Esophagus muscularis mucosa (tissue), 4 donors: ENCODE results near the gene TRAPPC4. TPM values are rescaled to one million over a fixed set of nuclear protein-coding genes. Genes with fewer than 3 reads are reported as not detected.

Experiments used
- DNase-seq: peaks from one replicate; pipeline ENCODE4 v3.0.0-alpha.2; 2017; ENCODE audit errors: extremely low spot score
- H3K27ac ChIP-seq, 4 donors: fragments of 200-600 bp; sonication (generic); replicated peaks in 1 of 4; 1 replicate in 3 of 4; 2 replicates in 1 of 4; pipeline ENCODE4 v1.5.1; 2016 to 2019; ENCODE audit warnings: mild to moderate bottlenecking in 1 of 4
- H3K27me3 ChIP-seq, 4 donors: fragments of 200-600 bp; sonication (generic); one replicate each; pipeline versions ENCODE4 v1.5.1 to v1.6.0; 2016 to 2019
- H3K36me3 ChIP-seq, 4 donors: fragments of 200-600 bp; sonication (generic); one replicate each; pipeline ENCODE4 v1.5.1; 2016 to 2019
- H3K4me1 ChIP-seq, 4 donors: fragments of 200-600 bp; sonication (generic); one replicate each; pipeline ENCODE4 v1.5.1; 2016 to 2019
- H3K4me3 ChIP-seq, 4 donors: fragments of 200-600 bp; sonication (generic); 1 replicate in 2 of 4; 2 replicates in 2 of 4; pipeline ENCODE4 v1.5.1; 2016 to 2019; ENCODE audit warnings: mild to moderate bottlenecking in 4 of 4, moderate library complexity in 1 of 4
- H3K9me3 ChIP-seq, 4 donors: fragments of 200-600 bp; sonication (generic); 1 replicate in 3 of 4; 2 replicates in 1 of 4; pipeline ENCODE4 v1.5.1; 2016 to 2019
- CTCF ChIP-seq, 3 experiments: fragments of 200-600 bp in 2 of 3; fragments of 450-650 bp in 1 of 3; sonication (generic) in 2 of 3; IDR thresholded peaks; one replicate each; pipeline ENCODE4 v1.5.1; 2017 to 2019; ENCODE audit warnings: antibody characterized with exemption in 3 of 3, mild to moderate bottlenecking in 2 of 3, moderate library complexity in 1 of 3
- EP300 ChIP-seq: sonication (generic); formaldehyde crosslinking; IDR thresholded peaks from one replicate; pipeline ENCODE4 v1.6.1; 2017; ENCODE audit warnings: antibody characterized with exemption
- POLR2A ChIP-seq: fragments of 450-650 bp; IDR thresholded peaks from one replicate; pipeline ENCODE4 v1.6.1; 2017; ENCODE audit warnings: antibody characterized with exemption, moderate library complexity, mild to moderate bottlenecking, low read depth
- POLR2AphosphoS5 ChIP-seq, 2 donors: sonication (generic); formaldehyde crosslinking; IDR thresholded peaks; one replicate each; pipeline ENCODE4 v1.6.1; 2017; ENCODE audit warnings: antibody characterized with exemption in 2 of 2
- WGBS: methylation state at CpG from one replicate; pipeline ENCODE4 v1.1.5; 2018; 5-methylcytosine and 5-hydroxymethylcytosine counted together
- intact Hi-C: fragments of 100-400 bp; cut with DNase I; formaldehyde crosslinking; loops from one replicate; pipeline ENCODE4 v1.15.1; 2023
- total RNA-seq, 4 donors: library from RNA; depleted of rRNA; stranded (reverse); fragments of >200 nt; gene quantifications; one replicate each; pipeline versions ENCODE4 v1.1.0 to v1.2.1, GENCODE V29; 2016

TRAPPC4 gene
- total RNA-seq, 4 donors from 2014 or later = 38.2 to 47.2 (median 42.4) TPM

GRCh38 chr11:119000906-119001305 is 17.7 kb upstream of the TRAPPC4 start:
- Histone ChIP-seq H3K36me3 (peaks cover 35 to 68% (median 61%) of the 10 kb centered on the region in 4 donors), H3K9me3 (no peaks in the 10 kb centered on the region), H3K27me3 (no peaks in the 10 kb centered on the region), H3K4me3 (no peak overlapping the region), H3K27ac (peak overlapping the region in 1 of 4 donors; percentile 87), H3K4me1 (peaks cover 13 to 41% (median 35%) of the 10 kb centered on the region in 4 donors)
- DNase-seq = no peak
- TF ChIP-seq CTCF (IDR thresholded peaks at IDR 0.05) (no peak), POLR2A (no peak), EP300 (no peak), POLR2AphosphoS5 (IDR thresholded peaks at IDR 0.05) (no peak)
- intact Hi-C loops = no loop called here
- WGBS = 31% methylated on average over 1 of the region's 1 CpG

- no peaks in the 10 kb centered on the region for H3K4me1 ChIP-seq
- DNase-seq = no peak
- H3K27ac ChIP-seq = no peak overlapping the region
- WGBS = 90% methylated on average over 4 of the region's 4 CpGs
- H3K9me3 ChIP-seq = no peaks in the 10 kb centered on the region
- TF ChIP-seq POLR2A = no peak
- TF ChIP-seq EP300 = no peak
- TF ChIP-seq CTCF (IDR thresholded peaks at IDR 0.05) = no peak
- no peak for TF ChIP-seq POLR2AphosphoS5 (IDR thresholded peaks at IDR 0.05)
- peaks cover 52 to 100% (median 81%) of the 10 kb centered on the region in 4 donors for H3K36me3 ChIP-seq
- no peaks in the 10 kb centered on the region for H3K27me3 ChIP-seq
- intact Hi-C loops = no loop called here
- no peak overlapping the region for H3K4me3 ChIP-seq
These were observed 11.9 kb upstream of the TRAPPC4 start for GRCh38 chr11:119006656-119007055.

- Histone ChIP-seq H3K27ac (no peak overlapping the region), H3K4me1 (peaks cover 11 to 16% (median 13%) of the 10 kb centered on the region in 4 donors), H3K9me3 (no peaks in the 10 kb centered on the region), H3K36me3 (peaks cover 63 to 98% (median 89%) of the 10 kb centered on the region in 4 donors), H3K27me3 (no peaks in the 10 kb centered on the region), H3K4me3 (no peak overlapping the region)
- intact Hi-C loops = no loop called here
- WGBS = 90% methylated on average over 6 of the region's 6 CpGs
- no peak for DNase-seq
- no peak for TF ChIP-seq POLR2A
- no peak for TF ChIP-seq POLR2AphosphoS5 (IDR thresholded peaks at IDR 0.05)
- no peak for TF ChIP-seq CTCF (IDR thresholded peaks at IDR 0.05)
- TF ChIP-seq EP300 = no peak
These were observed 7.0 kb upstream of the TRAPPC4 start for GRCh38 chr11:119011476-119012053.

GRCh38 chr11:119012629-119013170 is 5.9 kb upstream of the TRAPPC4 start:
- TF ChIP-seq POLR2A (no peak), EP300 (no peak), CTCF (IDR thresholded peaks at IDR 0.05) (no peak), POLR2AphosphoS5 (IDR thresholded peaks at IDR 0.05) (no peak)
- WGBS = 85% methylated on average over 3 of the region's 3 CpGs
- intact Hi-C loops = no loop called here
- DNase-seq = no peak
- no peaks in the 10 kb centered on the region for H3K9me3 ChIP-seq
- peaks cover 20 to 26% (median 24%) of the 10 kb centered on the region in 4 donors for H3K4me1 ChIP-seq
- no peak overlapping the region for H3K4me3 ChIP-seq
- peaks cover 56 to 92% (median 82%) of the 10 kb centered on the region in 4 donors for H3K36me3 ChIP-seq
- H3K27ac ChIP-seq = no peak overlapping the region
- H3K27me3 ChIP-seq = no peaks in the 10 kb centered on the region
